SK-N-SH (cell line): Measurements from ENCODE around the gene FANCM. TPM values are rescaled to one million over a fixed set of nuclear protein-coding genes. Genes with fewer than 3 reads are reported as not detected.
A peak's percentile ranks its signal among the peaks of the same experiment; 100 is the strongest.
"Not testable (repeated sequence)": the region's sequence is repeated elsewhere in the genome, so short reads cannot be mapped to it uniquely, and the experiment has no call there.

ENCODE experiments used
- CTCF ChIA-PET: fragments of 300-600, 350-600 bp; formaldehyde crosslinking; extraction: SDS; loops from one replicate; lab custom pipeline; 2021; lab: Yijun Ruan, JAX
- POLR2A ChIA-PET: fragments of 350-600 bp; sonication (Branson Sonifier 250); formaldehyde crosslinking; extraction: SDS; loops from one replicate; lab custom pipeline; 2020; ENCODE audit warnings: antibody characterized with exemption, inconsistent platforms; lab: Yijun Ruan, JAX
- DNase-seq: peaks from one replicate; pipeline ENCODE4 v3.0.0; 2012
- H2AFZ ChIP-seq: fragments of 200-600 bp; sonication (generic); 2 replicates; pipeline ENCODE4 v1.8.1; 2016; ENCODE audit warnings: antibody characterized with exemption, mild to moderate bottlenecking, low read depth
- H3F3A ChIP-seq: fragments of 200-600 bp; sonication (generic); replicated peaks from 2 replicates; pipeline ENCODE3; 2016; ENCODE audit warnings: antibody characterized with exemption, mild to moderate bottlenecking; ENCODE audit not compliant: insufficient read depth
- H3K27ac ChIP-seq, 2 experiments: fragments of 200-500 bp in 1 of 2; fragments of 200-600 bp in 1 of 2; sonication (Bioruptor generic) in 1 of 2; sonication (generic), shearing (Covaris generic) in 1 of 2; 2 replicates each; pipeline versions ENCODE4 v1.5.1 to v1.6.1; 2014 to 2016; ENCODE audit warnings: low read depth in 2 of 2, inconsistent platforms in 1 of 2, low read length in 1 of 2, mild to moderate bottlenecking in 1 of 2, mixed read lengths in 1 of 2
- H3K27me3 ChIP-seq: fragments of 200-600 bp; sonication (generic), shearing (Covaris generic); 2 replicates; pipeline ENCODE4 v1.6.1; 2016; ENCODE audit warnings: mixed run types; ENCODE audit not compliant: insufficient read depth
- H3K36me3 ChIP-seq, 2 experiments: fragments of 200-500 bp in 1 of 2; fragments of 200-600 bp in 1 of 2; sonication (Bioruptor generic) in 1 of 2; sonication (generic) in 1 of 2; replicated peaks in 1 of 2; 2 replicates each; pipeline versions ENCODE3 to v1.5.1; 2014 to 2016; ENCODE audit warnings: low read length in 1 of 2, mild to moderate bottlenecking in 1 of 2; ENCODE audit not compliant: insufficient read depth in 2 of 2, control insufficient read depth in 1 of 2
- H3K4me1 ChIP-seq, 2 experiments: fragments of 200-500 bp in 1 of 2; fragments of 200-600 bp in 1 of 2; sonication (Bioruptor generic) in 1 of 2; sonication (generic), shearing (Covaris generic) in 1 of 2; 2 replicates each; pipeline versions ENCODE4 v1.5.1 to v1.6.1; 2014 to 2016; ENCODE audit warnings: low read depth in 1 of 2, low read length in 1 of 2, mixed run types in 1 of 2; ENCODE audit not compliant: insufficient read depth in 2 of 2, control insufficient read depth in 1 of 2
- H3K4me2 ChIP-seq: fragments of 200-600 bp; sonication (generic), shearing (Covaris generic); 2 replicates; pipeline ENCODE4 v1.6.1; 2017; ENCODE audit warnings: mixed run types
- H3K4me3 ChIP-seq, 2 experiments: fragments of 200-500 bp in 1 of 2; fragments of 200-600 bp in 1 of 2; sonication (Bioruptor generic) in 1 of 2; sonication (generic), shearing (Covaris generic) in 1 of 2; 2 replicates each; pipeline versions ENCODE4 v1.5.1 to v1.8.1; 2014 to 2016; ENCODE audit warnings: low read depth in 2 of 2, inconsistent platforms in 1 of 2, low read length in 1 of 2, mild to moderate bottlenecking in 1 of 2, mixed read lengths in 1 of 2, moderate library complexity in 1 of 2
- H3K79me2 ChIP-seq: fragments of 200-600 bp; sonication (generic); 2 replicates; pipeline ENCODE4 v1.8.1; 2017; ENCODE audit warnings: mild to moderate bottlenecking; ENCODE audit not compliant: insufficient read depth
- H3K9ac ChIP-seq: fragments of 200-600 bp; sonication (generic); 2 replicates; pipeline ENCODE4 v1.6.1; 2017; ENCODE audit warnings: mixed run types
- H3K9me2 ChIP-seq: fragments of 200-600 bp; sonication (generic); 2 replicates; pipeline ENCODE4 v1.6.1; 2017; ENCODE audit warnings: mixed run types
- H3K9me3 ChIP-seq: fragments of 200-600 bp; sonication (generic); 2 replicates; pipeline ENCODE4 v1.6.1; 2017; ENCODE audit warnings: mixed run types, mild to moderate bottlenecking, moderate library complexity
- H4K20me1 ChIP-seq: fragments of 200-600 bp; sonication (generic); 2 replicates; pipeline ENCODE4 v1.6.1; 2017; ENCODE audit warnings: mild to moderate bottlenecking, mixed run types; ENCODE audit not compliant: insufficient read depth
- CTCF ChIP-seq: fragments of 200-600 bp; sonication (generic); IDR thresholded peaks from 2 replicates; pipeline ENCODE4 v1.6.1; 2017; ENCODE audit warnings: antibody characterized with exemption, mild to moderate bottlenecking, moderate library complexity
- EP300 ChIP-seq, 2 experiments: IDR thresholded peaks; 2 replicates each; pipeline versions ENCODE4 v1.4.0 to v1.6.1; 2012; ENCODE audit warnings: borderline replicate concordance in 1 of 2, low read depth in 1 of 2, low read length in 1 of 2
- FOXM1 ChIP-seq: IDR thresholded peaks from 2 replicates; pipeline ENCODE4 v1.4.0; 2012; ENCODE audit warnings: low read depth, mild to moderate bottlenecking
- GABPA ChIP-seq: IDR thresholded peaks from 2 replicates; pipeline ENCODE4 v1.4.0; 2012; ENCODE audit warnings: low read depth, mild to moderate bottlenecking
- GATA2 ChIP-seq: sonication (generic); formaldehyde crosslinking; IDR thresholded peaks from 2 replicates; pipeline ENCODE4 v1.5.0; 2020; ENCODE audit warnings: mild to moderate bottlenecking, missing genetic modification reagents
- MXI1 ChIP-seq: IDR thresholded peaks from 2 replicates; pipeline ENCODE4 v1.6.1; 2012; ENCODE audit warnings: mild to moderate bottlenecking, low read depth, low read length, improper control_type of control experiment
- NFIC ChIP-seq: IDR thresholded peaks from 2 replicates; pipeline ENCODE4 v1.4.0; 2012; ENCODE audit warnings: borderline replicate concordance
- NRF1 ChIP-seq: IDR thresholded peaks from 2 replicates; pipeline ENCODE4 v1.6.1; 2012; ENCODE audit warnings: low read depth, mild to moderate bottlenecking, low read length
- POLR2AphosphoS5 ChIP-seq: IDR thresholded peaks from 2 replicates; pipeline ENCODE4 v1.6.1; 2012; ENCODE audit warnings: low read depth, low read length
- RAD21 ChIP-seq: IDR thresholded peaks from 2 replicates; pipeline ENCODE4 v1.6.1; 2012; ENCODE audit warnings: mild to moderate bottlenecking, low read length
- RCOR1 ChIP-seq: fragments of 150-350 bp; IDR thresholded peaks from 2 replicates; pipeline ENCODE4 v1.6.1; 2017; ENCODE audit warnings: antibody characterized with exemption, low read length
- RFX5 ChIP-seq: IDR thresholded peaks from 2 replicates; pipeline ENCODE4 v1.6.1; 2012; ENCODE audit warnings: mild to moderate bottlenecking, improper control_type of control experiment, low read length
- SIN3A ChIP-seq: IDR thresholded peaks from 2 replicates; pipeline ENCODE4 v1.6.1; 2012; ENCODE audit warnings: low read depth, mild to moderate bottlenecking, low read length, moderate library complexity, borderline replicate concordance
- SMC3 ChIP-seq: IDR thresholded peaks from 2 replicates; pipeline ENCODE4 v1.6.1; 2012; ENCODE audit warnings: low read depth, low read length, improper control_type of control experiment
- TCF12 ChIP-seq: IDR thresholded peaks from 2 replicates; pipeline ENCODE4 v1.4.0; 2012
- TEAD4 ChIP-seq: IDR thresholded peaks from 2 replicates; pipeline ENCODE4 v1.4.0; 2012; ENCODE audit warnings: mild to moderate bottlenecking, borderline replicate concordance; ENCODE audit not compliant: insufficient read depth
- USF1 ChIP-seq: IDR thresholded peaks from 2 replicates; pipeline ENCODE4 v1.4.0; 2012; ENCODE audit warnings: low read depth, borderline replicate concordance
- ZBTB33 ChIP-seq: IDR thresholded peaks from 2 replicates; pipeline ENCODE4 v1.4.0; 2012; ENCODE audit warnings: low read depth, borderline replicate concordance
- WGBS: methylation state at CpG from one replicate; pipeline ENCODE4 v1.1.6; 2017; ENCODE audit warnings: low lambda C conversion rate; 5-methylcytosine and 5-hydroxymethylcytosine counted together
- polyA plus RNA-seq, 3 experiments: library from polyadenylated mRNA; depleted of rRNA; stranded (reverse); fragments of >200 nt; gene quantifications; 2 replicates each; pipeline ENCODE4 v1.2.3, GENCODE V29; 2012
- TF ChIP-seq, protein P1 (sequence below): fragments of 150-350 bp; IDR thresholded peaks from 2 replicates; pipeline ENCODE4 v1.6.1; 2017; ENCODE audit warnings: antibody characterized with exemption, low read length, low read depth, borderline replicate concordance

The FANCM gene
- polyA plus RNA-seq, 1 of the 3 experiments (the other 2 are of a cell fraction): 0.67 TPM

DNA sequence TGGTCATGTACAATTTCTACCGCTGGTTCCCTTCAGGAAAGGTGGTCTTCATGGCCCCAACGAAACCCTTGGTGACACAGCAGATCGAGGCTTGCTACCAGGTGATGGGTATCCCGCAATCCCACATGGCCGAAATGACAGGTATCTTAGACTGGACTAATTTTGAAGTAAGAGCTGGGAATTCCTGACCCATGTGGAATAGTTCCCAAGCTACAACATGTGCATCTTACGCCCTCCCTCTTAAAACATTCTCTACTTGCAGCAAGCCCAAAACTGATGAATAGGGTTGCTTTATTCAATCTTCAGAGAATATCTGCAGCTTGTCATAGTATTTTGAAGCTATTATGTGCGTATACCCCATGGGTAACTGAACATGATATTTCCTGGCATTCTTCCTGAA lies 669 bp downstream of the FANCM start:
- peaks cover 5% of the 10 kb centered on the region for H3F3A ChIP-seq
- H3K27ac ChIP-seq: peak overlapping the region in 1 of 2 experiments; percentile 47; a peak in 2 of 4 replicates
- H3K9me3 ChIP-seq: no peaks in the 10 kb centered on the region
- WGBS: 7% methylated on average over 2 of the region's 7 CpGs
- H3K9ac ChIP-seq: peak overlapping the region; percentile 57; the same call in 1 of the 2 replicates
- DNase-seq: no peak
- ChIA-PET CTCF (interaction anchor here (0.9 to 1.1 kb wide), 2 partner anchors 117 to 223 kb away, joined by 3 read pairs; partner anchors contain the start of gene MIS18BP1), POLR2A (interaction anchor here (1.2 kb wide), 1 partner anchor 174 kb away, joined by 3 read pairs; the partner anchor contains the start of genes KLHL28 and TOGARAM1)
- peaks cover 64% of the 10 kb centered on the region for H3K79me2 ChIP-seq
- H3K36me3 ChIP-seq: no peaks in the 10 kb centered on the region
- no peaks in the 10 kb centered on the region for H3K9me2 ChIP-seq
- H3K4me3 ChIP-seq: peak overlapping the region; percentile 68 to 77
- peak overlapping the region; percentile 72 for H3K4me2 ChIP-seq
- no peak for TF ChIP-seq NRF1
- peak; percentile 17; the same call in 1 of the 2 replicates for TF ChIP-seq MXI1
- no peaks in the 10 kb centered on the region; a peak in 3 of 4 replicates for H3K4me1 ChIP-seq
- no peaks in the 10 kb centered on the region for H3K27me3 ChIP-seq
- H4K20me1 ChIP-seq: no peaks in the 10 kb centered on the region
- peak overlapping the region; percentile 76; the same call in 1 of the 2 replicates for H2AFZ ChIP-seq

DNA sequence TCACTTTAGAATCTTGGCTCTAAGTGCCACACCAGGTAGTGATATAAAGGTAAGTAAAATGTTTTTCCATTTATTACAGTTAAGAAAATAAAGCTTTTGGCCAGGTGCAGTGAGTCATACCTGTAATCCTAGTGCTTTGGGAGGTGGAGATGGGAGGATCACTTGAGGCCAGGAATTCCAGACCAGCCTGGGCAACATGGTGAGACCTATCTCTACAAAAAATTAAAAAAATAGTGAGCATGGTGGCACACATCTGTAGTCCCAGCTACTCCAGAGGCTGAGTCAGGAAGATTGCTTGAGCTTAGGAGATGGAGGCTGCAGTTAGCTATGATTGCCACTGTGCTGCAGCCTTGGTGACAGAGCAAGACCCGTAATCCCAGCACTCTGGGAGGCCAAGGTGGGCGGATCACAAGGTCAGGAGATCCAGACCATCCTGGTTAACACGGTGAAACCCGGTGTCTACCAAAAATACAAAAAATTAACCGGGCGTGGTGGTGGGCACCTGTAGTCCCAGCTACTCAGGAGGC lies 5.0 kb downstream of the FANCM start:
- Histone ChIP-seq H3K27ac (no peak overlapping the region), H3K79me2 (peaks cover 39% of the 10 kb centered on the region), H3K9me2 (no peaks in the 10 kb centered on the region), H3K4me1 (no peaks in the 10 kb centered on the region; a peak in 2 of 4 replicates), H3K36me3 (no peaks in the 10 kb centered on the region), H3K4me3 (no peak overlapping the region), H3F3A (no peaks in the 10 kb centered on the region), H3K27me3 (no peaks in the 10 kb centered on the region), H3K9me3 (no peaks in the 10 kb centered on the region), H4K20me1 (no peaks in the 10 kb centered on the region), H2AFZ (no peak overlapping the region), H3K4me2 (no peak overlapping the region), H3K9ac (no peak overlapping the region)
- TF ChIP-seq SIN3A (no peak), ZBTB33 (no peak), GABPA (no peak), RCOR1 (no peak), SMC3 (no peak), CTCF (no peak), TCF12 (no peak), TEAD4 (no peak), EP300 (IDR thresholded peaks at IDR 0.05; ENCODE audit: borderline replicate concordance in 1 of 2, low read depth in 1 of 2, low read length in 1 of 2) (no peak), FOXM1 (no peak), RFX5 (no peak), USF1 (no peak), POLR2AphosphoS5 (no peak), RAD21 (no peak), NFIC (no peak), GATA2 (CRISPR knock-in tag) (no peak)
- TF ChIP-seq, protein P1, sequence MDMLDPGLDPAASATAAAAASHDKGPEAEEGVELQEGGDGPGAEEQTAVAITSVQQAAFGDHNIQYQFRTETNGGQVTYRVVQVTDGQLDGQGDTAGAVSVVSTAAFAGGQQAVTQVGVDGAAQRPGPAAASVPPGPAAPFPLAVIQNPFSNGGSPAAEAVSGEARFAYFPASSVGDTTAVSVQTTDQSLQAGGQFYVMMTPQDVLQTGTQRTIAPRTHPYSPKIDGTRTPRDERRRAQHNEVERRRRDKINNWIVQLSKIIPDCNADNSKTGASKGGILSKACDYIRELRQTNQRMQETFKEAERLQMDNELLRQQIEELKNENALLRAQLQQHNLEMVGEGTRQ: no peak
- no peak for DNase-seq
- POLR2A ChIA-PET: no interaction called here
- 97% methylated on average over 4 of the region's 6 CpGs for WGBS
- CTCF ChIA-PET: no interaction called here

GRCh38 chr14:45142083-45142482 lies 6.4 kb downstream of the FANCM start:
- POLR2A ChIA-PET, H2AFZ ChIP-seq, H3K9me2 ChIP-seq, H3K27me3 ChIP-seq, H4K20me1 ChIP-seq, H3K27ac ChIP-seq, H3K4me3 ChIP-seq, H3K4me2 ChIP-seq, H3K9me3 ChIP-seq, H3K36me3 ChIP-seq, H3K4me1 ChIP-seq, DNase-seq, H3K9ac ChIP-seq, H3F3A ChIP-seq, CTCF ChIA-PET: not testable (repeated sequence)
- peaks cover 32% of the 10 kb centered on the region for H3K79me2 ChIP-seq
- 97% methylated on average over 6 of the region's 8 CpGs for WGBS
